IPS DF 4.7 (cell line): ENCODE results near the gene ZIC5.

Experiments
- DNase-seq: peaks from one replicate; pipeline ENCODE4 v3.0.0-alpha.2; 2013; ENCODE audit warnings: low spot score; ENCODE audit errors: extremely low read depth

ZIC5 gene

DNA sequence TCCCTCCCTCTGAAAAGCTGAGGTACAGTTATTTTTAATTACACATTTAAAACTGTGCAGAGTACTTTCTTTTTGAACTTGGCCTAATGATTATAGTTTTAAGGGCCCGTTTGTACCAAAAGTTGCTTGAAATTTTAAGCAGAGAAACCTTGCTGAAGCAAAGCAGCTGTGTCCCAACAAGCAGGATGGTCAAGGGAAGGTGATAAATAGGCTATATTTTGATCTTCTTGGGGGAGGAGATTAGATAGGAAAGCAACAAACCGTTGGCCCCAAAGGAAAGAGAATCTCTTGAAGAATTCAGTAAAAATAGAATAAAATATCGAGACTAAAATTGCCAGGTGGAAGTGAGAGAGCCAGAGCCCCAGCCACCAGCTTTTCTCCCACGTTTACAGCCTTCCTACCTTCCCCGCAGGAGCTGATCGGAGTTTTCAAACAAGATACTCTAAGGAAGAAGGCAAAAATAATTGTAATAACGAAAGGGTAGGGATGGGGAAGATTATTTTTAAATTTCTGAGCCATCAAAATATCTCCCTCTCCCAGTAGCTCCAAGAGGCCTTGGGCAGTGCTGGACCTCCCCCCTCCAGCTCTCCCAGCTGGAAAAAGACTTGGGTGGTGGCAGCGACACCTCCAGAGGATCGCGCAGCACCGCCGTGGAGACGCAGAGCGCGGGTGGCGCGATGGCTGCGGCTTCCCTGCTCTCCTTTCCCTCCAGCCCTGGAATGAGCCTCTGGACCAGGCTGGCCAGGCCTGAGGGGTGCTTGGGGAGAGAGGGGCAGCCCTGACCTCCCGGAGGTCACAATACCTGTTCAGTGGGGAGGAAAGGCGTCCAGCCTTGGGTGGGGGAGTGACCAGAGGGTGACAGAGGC lies 15.8 kb upstream of the ZIC5 start:
- DNase-seq: no peak

DNA sequence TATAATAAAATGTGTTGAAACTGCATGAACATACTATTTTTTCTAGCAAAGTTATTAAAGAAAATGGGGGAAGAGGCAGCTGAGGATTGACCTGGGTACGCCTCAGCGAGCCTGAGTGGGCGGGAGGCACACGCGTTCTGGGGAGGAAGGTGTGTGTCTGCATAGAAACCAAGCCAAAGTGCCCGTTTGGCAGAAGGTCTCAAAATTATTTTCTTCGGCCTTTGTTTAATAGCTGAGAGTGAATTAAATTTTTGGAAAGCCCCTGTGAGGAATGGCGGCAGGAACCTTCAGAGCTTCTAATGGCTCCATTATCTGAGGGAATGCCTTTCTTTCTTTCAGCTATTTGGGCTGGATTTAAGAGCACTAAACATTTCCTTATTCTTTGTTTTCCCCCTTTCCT lies 15.2 kb upstream of the ZIC5 start:
- no peak for DNase-seq

DNA sequence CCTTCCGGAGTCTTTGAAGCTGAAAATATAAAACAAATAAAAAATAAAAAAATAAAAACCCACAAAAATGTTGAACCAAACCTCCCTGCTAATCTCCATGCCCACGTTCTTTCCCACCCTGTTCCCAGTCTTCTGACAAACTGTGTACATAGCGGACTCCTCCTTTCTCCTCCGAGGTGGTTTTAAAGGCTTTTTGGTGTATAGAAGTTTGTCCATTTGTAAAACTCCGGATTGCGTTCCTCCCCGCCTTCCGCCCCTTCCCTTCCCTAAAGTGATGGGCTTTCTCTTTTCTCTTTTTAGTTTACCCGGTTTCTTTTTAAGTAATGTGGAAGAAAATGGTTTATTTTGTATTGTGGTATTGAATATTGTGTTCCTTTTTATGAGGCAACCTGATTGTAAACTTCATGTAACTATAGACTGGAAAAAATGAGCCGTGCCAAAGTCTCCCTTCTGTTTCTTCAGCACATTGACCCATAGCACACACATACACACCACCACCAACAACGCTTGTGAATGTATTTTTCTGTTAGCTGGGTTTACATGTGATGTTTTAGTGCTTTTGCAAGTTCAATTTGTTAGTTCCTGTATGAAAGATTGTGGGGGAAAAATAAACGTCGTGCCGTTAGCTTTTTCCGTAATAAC lies 14.4 kb upstream of the ZIC5 start:
- no peak for DNase-seq

DNA sequence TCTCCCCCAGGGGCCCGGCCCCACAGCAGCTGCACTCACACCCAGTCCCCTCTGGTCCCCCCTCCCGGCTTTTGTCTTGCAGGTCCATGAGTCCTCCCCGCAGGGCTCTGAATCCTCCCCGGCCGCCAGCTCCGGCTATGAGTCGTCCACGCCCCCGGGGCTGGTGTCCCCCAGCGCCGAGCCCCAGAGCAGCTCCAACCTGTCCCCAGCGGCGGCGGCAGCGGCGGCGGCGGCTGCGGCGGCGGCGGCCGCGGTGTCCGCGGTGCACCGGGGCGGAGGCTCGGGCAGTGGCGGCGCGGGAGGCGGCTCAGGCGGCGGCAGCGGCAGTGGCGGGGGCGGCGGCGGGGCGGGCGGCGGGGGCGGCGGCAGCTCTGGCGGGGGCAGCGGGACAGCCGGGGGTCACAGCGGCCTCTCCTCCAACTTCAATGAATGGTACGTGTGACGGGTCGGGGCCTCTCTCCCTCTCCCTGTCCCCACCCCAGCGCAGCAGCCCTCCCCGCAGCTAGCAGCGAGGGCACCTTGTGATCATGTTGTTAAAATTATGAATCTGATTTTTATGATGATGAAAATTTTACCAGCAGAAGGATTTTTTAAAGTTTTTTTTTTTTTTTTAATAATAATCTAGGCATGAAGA lies 13.8 kb upstream of the ZIC5 start:
- DNase-seq: no peak

DNA sequence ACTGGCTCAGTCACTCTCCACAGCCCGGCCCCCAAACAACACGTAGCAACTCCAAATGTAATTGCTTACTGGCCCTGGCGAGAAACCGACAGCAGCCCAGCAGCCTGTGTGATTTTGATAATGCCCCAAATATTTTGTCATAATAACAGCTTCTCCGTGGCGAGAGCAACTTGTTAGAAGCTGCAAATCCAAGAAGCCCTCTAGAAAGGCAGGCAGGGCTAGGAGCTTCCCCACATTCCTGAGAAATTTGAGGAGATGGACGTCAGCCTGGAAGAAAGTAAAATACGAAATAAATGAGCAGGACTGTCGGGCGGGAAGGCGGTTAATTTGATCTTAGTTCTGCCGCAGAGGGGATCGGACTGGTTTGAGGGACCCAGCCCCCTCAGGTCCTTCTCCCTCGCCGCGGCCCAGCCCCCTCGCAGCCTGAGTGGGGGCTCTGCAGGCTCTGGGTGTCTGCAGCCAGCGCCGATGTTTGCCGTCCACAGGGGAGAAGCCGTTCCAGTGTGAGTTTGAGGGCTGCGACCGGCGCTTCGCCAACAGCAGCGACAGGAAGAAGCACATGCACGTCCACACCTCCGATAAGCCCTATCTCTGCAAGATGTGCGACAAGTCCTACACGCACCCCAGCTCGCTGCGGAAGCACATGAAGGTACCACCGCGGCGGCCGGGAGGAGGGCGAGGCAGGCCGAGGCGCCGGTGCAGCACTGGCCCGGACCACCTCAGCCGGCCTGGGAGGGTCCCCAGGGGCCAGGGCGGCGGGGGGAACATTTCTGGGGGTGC lies 13.1 kb upstream of the ZIC5 start:
- no peak for DNase-seq

DNA sequence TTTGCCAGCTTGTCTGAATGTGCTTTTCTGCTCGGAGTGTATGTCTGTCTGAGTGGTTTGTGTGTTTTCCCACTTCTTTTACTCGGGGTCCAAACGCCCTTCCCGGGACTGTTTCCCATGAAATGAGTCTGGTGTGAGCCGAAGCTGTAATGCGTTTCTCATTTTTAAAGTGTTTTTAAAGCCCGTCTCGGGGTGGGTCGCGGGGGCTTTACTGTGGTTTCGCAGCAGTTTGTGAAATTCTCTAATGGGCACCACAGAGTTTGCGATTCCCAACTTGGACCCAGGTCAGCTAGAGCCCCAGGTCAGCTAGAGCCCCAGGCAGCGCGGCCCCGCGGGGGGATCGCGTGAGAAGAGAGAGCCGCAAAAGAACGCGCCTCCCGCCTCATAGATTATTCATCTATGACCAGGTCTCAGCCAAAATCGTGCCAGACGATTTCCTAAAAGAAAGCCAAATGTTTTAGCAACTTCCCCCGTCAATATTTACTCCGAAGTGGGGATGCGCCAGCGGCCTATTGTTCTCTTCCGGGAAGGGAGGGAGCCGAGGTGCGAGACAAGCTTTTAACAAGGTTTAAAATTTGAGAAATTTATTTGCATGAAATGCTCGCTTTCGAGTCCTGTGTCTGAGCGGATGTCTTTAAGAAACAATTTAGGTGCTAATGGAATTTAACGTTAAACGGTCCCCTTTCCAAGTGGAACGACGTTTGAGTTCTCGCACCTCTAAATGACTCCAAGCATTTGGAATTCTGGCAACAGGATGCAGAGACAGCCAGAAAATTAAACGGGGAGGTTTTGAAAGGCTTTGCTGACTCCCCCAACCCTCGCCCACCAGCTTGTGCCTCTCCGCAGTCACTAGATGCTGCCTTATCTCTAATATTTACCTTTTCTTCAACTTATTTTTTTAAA lies 12.2 kb upstream of the ZIC5 start:
- no peak for DNase-seq

DNA sequence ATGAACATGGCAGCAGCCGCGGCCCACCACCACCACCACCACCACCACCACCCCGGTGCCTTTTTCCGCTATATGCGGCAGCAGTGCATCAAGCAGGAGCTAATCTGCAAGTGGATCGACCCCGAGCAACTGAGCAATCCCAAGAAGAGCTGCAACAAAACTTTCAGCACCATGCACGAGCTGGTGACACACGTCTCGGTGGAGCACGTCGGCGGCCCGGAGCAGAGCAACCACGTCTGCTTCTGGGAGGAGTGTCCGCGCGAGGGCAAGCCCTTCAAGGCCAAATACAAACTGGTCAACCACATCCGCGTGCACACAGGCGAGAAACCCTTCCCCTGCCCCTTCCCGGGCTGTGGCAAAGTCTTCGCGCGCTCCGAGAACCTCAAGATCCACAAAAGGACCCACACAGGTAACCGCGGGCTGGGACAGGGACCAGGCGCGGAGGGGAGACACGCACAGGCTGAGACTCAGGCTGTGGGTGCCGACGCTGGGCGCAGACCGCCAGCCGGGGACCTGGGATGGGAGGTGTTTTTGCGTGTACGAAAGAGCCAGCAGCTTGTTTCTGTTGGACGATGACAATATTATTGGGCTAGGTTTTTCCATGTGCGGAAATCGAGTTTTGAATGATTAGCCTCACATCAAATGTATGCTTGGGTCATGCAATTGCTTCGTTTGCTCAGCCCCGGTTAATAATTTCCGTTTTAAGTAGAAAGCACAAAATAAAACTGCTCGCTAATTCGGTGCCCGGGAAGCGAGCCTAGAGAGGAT lies 11.3 kb upstream of the ZIC5 start:
- no peak for DNase-seq

DNA sequence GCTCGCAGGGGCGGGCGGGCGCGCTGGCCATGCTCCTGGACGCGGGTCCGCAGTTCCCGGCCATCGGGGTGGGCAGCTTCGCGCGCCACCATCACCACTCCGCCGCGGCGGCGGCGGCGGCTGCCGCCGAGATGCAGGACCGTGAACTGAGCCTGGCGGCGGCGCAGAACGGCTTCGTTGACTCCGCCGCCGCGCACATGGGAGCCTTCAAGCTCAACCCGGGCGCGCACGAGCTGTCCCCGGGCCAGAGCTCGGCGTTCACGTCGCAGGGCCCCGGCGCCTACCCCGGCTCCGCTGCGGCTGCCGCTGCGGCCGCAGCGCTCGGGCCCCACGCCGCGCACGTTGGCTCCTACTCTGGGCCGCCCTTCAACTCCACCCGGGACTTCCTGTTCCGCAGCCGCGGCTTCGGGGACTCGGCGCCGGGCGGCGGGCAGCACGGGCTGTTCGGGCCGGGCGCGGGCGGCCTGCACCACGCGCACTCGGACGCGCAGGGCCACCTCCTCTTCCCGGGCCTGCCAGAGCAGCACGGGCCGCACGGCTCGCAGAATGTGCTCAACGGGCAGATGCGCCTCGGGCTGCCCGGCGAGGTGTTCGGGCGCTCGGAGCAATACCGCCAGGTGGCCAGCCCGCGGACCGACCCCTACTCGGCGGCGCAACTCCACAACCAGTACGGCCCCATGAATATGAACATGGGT lies 10.6 kb upstream of the ZIC5 start:
- no peak for DNase-seq

DNA sequence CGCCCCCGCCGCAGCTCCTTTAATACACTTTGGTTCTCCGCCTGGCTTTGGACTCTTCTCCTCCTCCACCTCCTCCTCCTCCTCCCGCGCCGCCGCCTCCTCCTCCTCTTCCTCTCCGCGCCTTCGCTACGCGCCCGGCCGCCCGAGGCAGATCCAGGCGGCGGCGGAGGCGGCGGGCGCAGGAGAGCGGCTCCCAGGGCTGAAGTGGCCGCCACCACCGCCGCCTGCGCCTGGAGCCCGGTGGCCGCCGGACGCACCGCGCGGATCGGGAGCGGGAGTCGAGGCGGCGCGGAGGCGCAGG lies 10.1 kb upstream of the ZIC5 start, which contains the start of gene ZIC2:
Gene ZIC2 (plus strand): TSS at position 50 of the 301 bp plus-strand sequence. CDS start 281 bp downstream, outside the sequence.
- DNase-seq: no peak

DNA sequence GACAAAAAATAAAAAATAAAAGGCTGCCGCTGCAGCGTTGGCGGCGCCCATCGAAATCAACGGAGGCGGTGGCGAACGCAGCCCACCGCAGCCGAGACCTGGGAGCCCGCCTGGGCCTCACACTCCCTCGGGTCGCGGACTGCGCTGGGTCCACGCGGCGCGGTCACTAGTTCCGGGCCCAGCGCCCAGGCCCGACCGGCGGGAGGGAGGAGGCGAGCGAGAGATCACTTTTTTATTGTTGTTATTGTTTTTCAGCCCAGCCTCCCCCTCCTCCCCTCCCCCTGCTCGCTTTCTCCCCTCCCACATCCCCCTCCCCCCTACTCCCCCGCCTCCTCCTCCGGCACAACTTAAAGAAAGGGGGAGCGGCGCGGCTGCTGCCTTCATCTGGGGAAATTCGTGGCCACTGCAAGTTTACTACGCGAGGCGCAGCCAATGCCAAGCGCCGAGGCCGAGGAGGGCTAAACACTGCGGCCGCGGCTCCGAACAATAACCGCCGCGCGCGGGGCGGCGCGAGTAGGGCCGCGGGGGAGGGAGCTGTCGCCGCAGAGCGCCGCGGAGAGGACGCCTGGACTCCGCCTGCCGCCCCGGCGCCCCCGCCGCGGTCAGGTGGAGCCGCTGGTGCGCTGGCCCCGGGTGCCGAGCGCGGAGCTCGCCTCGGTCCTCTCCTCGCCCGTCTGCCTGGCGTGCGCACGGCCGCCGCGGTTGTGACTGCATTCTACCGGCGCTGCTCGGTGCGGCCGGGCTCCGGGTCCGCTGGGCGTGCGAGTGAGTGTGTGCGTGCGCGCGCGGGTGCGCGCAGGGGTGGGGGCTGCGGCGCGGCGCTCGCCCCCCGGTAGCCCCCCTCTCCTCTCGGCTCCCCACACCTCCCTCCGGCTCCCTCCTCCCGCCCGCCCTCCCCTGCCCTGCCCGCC lies 9.5 kb upstream of the ZIC5 start:
- DNase-seq: no peak

DNA sequence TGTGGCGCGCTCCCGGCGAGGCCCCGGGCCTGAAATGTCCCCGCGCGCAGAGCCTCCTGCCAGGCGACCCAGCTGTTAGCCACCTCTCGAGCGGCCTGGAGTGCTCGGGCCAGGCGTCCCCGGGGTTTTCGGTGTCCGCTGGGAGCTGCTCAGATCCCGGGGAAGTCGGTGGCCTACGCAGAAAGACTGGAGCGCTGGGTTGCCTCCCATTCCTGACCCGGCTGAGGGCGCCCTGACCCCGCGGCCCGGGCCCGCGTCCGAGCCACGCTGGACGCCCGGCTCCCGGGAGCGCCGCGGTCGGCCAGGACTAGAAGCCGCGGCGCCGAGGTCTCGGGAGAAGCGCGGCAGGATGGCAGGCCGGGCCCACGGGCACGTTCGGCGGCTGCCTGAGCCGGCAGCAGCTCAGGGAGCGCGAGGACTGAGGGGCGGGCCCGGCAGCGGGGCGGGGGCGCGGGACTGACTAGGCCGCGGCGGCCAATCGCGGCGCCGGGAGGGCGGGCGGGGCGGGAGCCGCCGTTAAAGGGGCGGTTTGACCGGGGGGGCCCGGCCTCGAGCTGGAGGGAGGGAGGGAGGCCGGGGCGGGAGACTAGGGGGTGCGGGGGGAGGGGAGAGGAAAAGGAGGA lies 8.7 kb upstream of the ZIC5 start:
- no peak for DNase-seq

DNA sequence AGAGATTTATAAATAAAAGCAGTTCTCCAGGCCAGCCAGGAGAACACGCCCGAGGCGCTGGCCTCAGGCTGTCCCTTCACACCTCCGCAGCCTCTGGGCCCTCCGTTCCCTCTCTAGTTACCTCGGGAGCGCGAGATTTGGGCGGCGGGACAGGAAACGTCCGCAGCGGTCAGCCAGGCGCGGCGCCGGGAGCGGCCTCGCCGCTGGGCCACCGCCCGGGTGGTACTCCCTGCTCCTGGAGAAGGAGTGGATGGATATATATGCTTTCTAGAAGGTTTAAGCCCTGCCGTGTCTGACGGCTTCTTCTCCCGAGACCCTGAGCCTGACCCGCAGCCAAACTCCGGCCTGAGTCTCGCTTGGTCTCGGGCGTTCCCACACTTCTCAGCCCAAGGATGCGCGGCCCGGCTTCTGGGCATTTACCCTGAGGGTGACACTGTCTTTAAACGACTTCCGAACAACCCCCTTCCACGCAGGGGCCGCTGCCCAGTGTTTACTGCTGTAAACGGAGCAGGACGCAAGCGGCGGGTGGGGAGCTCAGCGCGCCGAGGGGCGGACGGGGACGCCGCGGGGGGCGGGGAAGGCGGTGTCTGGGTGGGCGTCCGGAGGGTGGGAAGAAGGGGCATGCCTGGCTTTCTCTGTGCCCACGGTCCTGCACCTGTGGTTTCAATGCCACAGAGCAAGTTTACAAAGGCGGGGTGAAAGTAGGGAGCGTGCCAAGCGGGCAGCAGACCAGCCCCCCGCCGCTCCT lies 8.1 kb upstream of the ZIC5 start:
- DNase-seq: no peak

DNA sequence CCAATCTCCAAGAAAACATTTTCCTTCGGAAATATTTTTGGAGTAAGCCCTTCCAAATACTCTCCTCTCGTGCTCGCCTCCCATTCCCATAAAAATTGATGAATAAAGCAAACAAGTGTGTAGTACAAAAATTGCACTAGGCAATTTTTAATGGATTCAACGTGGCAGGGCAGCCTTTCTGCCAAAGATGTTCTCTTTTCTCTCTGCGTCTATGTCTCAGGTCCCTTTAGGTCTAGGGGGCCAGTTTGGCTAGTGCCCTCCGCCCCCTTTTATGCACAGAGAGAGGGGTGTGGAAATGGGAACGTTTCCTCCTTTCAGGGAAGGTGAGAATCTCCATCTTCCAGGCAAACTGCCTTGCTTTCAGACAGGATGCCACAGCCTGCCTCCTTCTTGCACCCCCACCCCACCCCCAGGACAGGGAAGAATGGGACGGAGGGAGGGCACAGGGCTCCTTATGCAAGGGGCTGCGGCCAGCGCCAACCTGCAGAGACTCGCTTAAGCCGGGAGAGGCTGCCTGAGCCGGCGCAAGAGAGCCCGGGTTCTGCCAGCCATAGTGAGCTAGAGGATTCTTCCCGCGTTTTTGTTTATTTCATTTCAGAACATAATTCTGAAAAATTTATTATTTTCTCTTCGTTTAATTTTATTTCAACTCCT lies 7.4 kb upstream of the ZIC5 start:
- DNase-seq: no peak

DNA sequence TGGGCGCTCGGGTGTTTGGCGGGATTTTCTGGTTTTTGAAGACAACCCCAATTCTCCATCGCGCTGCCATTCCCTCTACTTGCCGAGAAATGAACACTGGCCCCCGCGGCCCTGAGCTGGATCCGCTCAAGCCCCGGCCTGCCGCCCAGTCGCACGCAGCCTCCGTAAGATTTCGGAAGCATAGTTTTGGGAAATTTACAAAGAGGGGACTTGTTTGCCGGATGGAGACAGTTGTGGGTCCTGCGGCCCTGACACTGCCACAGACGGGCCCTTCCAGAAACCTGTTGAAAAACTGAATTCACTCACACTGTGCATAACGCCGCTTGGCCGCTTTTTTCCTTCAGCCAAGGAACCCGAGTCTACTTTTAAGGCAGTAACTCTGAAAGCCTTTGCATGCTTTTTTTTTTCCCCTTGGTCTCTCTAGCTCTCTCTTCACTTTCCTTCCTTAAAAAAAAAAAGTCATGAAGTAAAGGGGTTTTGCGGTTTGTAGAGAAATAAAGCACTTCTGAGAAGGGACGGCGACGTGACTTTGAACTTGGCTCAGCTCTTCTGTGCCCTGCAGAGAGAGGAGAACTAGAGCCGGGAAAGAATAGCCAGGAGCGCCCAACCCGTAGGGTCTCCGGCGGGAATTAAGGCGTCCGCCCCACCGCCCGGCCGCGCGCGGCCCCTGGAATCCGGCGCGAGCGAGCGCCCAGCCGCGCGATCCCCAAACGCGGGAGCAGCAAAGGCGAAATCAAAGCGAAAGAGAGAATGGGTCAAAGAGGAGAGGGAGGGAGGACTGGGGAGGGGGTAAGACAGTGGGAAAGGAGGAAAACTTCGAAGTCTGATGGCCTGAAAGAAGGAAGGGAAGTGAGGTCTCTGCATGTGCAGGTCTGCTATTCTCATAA lies 6.6 kb upstream of the ZIC5 start:
- DNase-seq: no peak

DNA sequence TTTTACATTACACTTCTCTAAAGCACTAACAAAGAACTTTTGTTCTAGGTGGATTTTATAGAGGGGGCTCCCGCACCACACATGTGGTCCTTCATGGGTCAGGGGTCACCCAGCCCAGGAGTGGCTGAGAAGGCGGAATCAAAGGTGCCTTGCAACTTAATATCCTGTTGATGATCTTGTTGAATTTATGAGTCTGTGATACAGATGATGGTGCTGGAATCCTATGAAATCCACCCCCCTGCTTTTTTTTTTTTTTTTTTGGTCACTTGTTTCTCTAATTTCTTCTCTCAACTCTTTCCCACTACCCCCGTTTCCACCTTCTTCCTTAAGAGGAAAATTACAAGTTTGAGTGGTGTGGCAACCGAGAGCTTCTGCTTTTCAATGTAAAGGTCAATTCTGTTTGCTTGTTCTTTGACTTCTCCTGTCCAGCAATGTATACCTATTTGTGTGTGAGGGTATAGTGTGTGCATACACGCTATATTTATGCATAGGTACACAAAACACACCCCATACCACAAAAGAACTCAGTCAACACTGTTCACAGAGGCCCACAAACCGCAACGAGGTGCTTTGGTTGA lies 5.9 kb upstream of the ZIC5 start:
- no peak for DNase-seq
